AG09309 (cell line): Measurements from ENCODE around the gene GIPC1.
A peak's percentile ranks its signal among the peaks of the same experiment; 100 is the strongest.

ENCODE experiments used
- DNase-seq: peaks from one replicate; pipeline ENCODE4 v3.0.0-alpha.2; 2010; ENCODE audit warnings: low read depth
- H3K4me3 ChIP-seq: 2 replicates; pipeline ENCODE4 v1.5.1; 2011; ENCODE audit warnings: mild to moderate bottlenecking, low read depth, low read length, moderate library complexity; ENCODE audit not compliant: control insufficient read depth
- CTCF ChIP-seq: IDR thresholded peaks from 2 replicates; pipeline ENCODE4 v1.5.1; 2011; ENCODE audit warnings: mild to moderate bottlenecking, low read depth, low read length, inconsistent platforms; ENCODE audit not compliant: insufficient read depth, control insufficient read depth; ENCODE audit errors: missing control alignments

Gene GIPC1

GRCh38 chr19:14441041-14441938, 54.6 kb downstream of the GIPC1 start:
- H3K4me3 ChIP-seq: no peak overlapping the region
- no peak for DNase-seq
- no peak for TF ChIP-seq CTCF

- DNase-seq: no peak
- no peak overlapping the region for H3K4me3 ChIP-seq
- TF ChIP-seq CTCF: no peak
These were observed 55.9 kb downstream of the GIPC1 start for GRCh38 chr19:14440049-14440448.

GRCh38 chr19:14439014-14439413, 56.9 kb downstream of the GIPC1 start:
- DNase-seq: no peak
- H3K4me3 ChIP-seq: no peak overlapping the region
- no peak for TF ChIP-seq CTCF

- TF ChIP-seq CTCF: no peak
- no peak overlapping the region for H3K4me3 ChIP-seq
- no peak for DNase-seq
These were observed 58.3 kb downstream of the GIPC1 start for GRCh38 chr19:14437578-14438140.

GRCh38 chr19:14435320-14436050, 60.4 kb downstream of the GIPC1 start:
- no peak overlapping the region; the same call in none of the 2 replicates for H3K4me3 ChIP-seq
- TF ChIP-seq CTCF: no peak
- DNase-seq: no peak

- H3K4me3 ChIP-seq: peak overlapping the region; percentile 62
- no peak for TF ChIP-seq CTCF
- peak; percentile 5 for DNase-seq
These were observed 61.2 kb downstream of the GIPC1 start for GRCh38 chr19:14434543-14435319.
